NCI-H1417 treated with DMSO at 0.1 percent for 48 hours (cell line): Measurements from ENCODE around the gene IPP.
"Not testable (repeated sequence)": the region's sequence is repeated elsewhere in the genome, so short reads cannot be mapped to it uniquely, and the experiment has no call there.

Experiments used
- DNase-seq: peaks from one replicate; lab custom pipeline; 2025; lab: John Stamatoyannopoulos, UW

Gene IPP

GRCh38 chr1:45750298-45751038 lies at the start of gene IPP:
TSS of gene IPP (minus strand) at chr1:45750653. CDS start at chr1:45746411, 4,242 bp downstream.
- DNase-seq, result peak; percentile 92

- no peak for DNase-seq
Observed at GRCh38 chr1:45796946-45797345, 46.5 kb upstream of the IPP start.

GRCh38 chr1:45796381-45796780 lies 45.9 kb upstream of the IPP start:
- DNase-seq, result no peak

GRCh38 chr1:45793942-45794604 lies 43.6 kb upstream of the IPP start:
- DNase-seq, result no peak

GRCh38 chr1:45792744-45793143 lies 42.3 kb upstream of the IPP start:
- DNase-seq, result no peak

- DNase-seq, result no peak
Observed at GRCh38 chr1:45789601-45790000, 39.1 kb upstream of the IPP start.

DNA sequence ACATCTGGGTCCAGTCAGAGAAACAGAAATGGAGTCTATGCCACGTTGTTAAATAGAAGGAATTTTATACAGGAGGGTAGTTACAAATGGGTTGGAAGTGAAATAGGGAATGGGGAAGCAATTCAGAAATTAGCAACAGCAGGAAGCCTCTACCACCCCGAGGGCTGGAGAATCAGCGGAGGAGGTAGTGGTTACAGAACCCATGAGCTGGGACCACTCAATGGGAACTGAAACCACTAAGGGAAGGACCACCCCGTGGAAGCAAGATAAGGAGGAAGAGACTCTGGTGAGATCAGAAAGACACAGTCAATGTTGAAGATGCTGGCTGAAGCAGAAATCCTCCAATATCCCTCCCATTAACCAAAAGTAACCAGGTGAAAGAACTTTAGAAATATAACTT lies 37.5 kb upstream of the IPP start:
- no peak for DNase-seq

DNA sequence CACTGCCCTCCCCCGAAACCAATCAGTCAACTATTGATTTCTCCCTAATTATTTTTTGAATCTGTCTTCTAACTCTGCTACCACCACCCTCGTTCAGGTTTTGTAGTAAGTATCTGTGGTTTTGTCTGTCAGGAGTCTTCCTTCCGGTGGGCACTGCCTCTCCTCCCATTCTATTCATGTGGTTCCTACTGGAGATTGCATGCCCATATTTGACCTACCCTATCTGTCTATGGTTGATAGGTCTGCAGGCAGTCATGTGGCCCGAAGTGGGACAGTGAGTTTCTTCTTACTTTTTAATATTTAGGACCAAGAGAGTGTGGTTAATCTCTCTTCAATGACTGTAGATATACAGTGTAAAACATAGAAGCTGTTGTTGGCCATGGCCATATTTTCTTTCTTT lies 35.1 kb upstream of the IPP start:
- DNase-seq, result no peak

DNA sequence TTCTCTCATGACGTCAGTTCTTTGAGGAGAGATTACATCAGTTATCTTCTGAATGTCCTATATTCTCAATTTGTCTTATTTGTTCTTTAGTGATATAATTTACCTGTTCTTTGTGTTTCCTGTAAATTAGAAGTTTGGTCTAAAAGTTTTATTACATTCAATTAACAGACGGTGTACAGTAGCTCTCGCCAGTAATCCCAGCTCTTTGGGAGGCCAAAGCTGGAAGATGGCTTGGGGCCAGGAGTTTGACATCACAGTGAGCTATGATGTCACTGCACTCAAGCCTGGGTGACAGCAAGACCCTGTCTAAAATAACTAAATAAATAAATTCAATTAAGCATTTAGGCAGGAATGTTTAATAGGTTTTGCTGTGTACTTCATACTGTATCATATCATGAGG lies 25.3 kb upstream of the IPP start:
- no peak for DNase-seq

GRCh38 chr1:45772971-45773370 lies 22.5 kb upstream of the IPP start:
- DNase-seq, result no peak

DNA sequence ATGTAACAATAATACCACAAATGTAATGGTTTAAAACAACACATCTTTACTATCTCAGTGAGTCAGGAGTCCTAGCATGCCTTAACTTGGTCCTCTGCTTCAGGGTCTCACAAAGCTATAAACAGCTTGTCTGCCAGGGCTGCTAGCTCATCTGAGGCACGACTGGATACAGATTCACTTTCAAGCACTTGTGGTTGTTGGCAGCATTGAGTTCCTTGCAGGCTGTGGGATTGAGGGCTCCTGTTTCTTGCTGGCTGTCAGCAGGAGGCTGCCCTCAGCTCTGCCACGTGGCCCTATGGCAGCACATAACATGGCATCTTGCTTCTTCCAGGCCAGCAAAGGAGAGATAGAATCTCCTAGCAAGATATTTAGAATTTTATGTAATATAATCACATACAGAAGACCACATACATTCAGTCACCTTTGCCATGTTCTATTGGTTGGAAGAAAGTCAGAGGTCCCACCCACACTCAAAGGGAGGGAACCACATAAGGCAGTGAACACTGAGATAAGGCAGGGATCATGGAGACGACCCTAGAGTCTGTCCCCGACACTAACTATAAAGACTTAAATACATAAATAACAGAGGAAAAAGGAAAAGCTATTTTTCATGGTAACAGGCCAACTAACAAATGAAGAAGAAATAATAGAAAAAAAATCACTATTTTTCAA lies 18.9 kb upstream of the IPP start:
- no peak for DNase-seq

GRCh38 chr1:45767035-45767434 lies 16.6 kb upstream of the IPP start:
- no peak for DNase-seq

DNA sequence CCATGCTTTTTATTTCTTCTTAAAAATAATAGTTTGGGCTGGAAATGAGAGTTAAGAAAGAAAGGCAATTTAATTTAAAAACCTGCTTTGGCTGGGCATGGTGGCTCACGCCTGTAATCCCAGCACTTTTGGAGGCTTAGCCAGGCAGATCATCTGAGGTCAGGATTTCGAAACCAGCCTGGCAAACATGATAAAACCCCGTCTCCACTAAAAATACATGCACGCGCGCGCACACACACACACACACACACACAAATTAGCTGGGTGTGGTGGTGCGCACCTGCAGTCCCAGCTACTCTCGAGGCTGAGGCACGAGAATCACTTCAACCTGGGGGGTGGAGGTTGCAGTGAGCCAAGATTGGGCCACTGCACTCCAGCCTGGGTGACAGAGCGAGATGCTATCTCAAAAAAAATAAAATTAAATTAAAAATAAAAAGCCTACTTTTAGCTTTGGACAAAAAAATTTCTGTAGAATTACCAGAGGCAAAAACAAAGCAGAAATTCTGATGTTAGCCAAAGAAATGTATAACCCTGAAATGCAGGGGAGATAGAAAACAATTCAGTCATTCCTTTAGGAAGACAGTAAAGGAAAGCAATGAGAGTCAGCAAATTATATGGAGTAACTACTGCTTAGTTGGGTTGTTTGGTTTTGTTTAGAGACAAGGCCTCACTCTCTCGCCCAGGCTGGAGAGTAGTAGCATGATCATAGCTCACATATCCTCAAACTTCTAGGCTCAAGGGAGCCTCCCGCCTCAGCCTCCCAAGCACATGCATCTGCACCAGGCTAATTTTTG lies 15.7 kb upstream of the IPP start:
- DNase-seq, result no peak

DNA sequence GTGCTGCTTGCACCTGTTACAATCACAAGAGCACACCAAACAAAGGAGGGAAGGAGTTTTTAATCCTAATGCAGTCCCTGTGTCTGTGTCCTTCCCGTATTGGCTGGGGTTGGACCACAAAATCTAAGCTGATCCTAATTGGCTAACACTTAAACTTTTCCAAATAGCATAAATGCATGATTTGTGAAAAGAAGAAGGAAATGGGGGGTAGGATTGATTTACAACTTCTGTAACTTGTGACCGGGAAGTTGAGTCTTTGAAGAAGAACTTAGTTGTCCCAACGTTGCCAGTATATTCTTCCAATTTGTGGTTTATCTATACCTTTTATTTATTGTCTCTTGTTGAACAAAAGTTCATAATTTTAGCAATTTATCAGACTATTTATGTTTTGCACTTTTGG lies 11.8 kb upstream of the IPP start:
- DNase-seq, result no peak

DNA sequence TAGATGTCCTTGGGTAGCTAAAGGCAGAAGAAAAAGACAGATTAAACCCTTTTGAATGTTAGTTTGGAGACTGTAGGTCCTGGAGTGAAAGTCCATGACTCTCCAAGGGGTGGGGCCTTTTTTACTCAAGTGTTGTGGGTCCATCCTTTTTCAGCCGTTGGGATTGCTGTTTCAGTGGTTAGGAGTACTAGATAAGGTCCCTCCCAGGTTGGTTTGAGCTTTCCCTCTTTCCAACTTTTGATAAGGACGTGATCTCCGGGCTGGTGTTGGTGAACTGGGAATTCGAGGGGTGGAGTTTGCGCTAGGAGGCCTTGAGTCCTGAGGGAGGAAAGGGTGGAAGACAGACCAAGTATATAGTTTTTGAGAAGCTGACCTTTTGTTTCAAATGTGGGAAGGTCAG lies 5.2 kb upstream of the IPP start:
- DNase-seq, result no peak

DNA sequence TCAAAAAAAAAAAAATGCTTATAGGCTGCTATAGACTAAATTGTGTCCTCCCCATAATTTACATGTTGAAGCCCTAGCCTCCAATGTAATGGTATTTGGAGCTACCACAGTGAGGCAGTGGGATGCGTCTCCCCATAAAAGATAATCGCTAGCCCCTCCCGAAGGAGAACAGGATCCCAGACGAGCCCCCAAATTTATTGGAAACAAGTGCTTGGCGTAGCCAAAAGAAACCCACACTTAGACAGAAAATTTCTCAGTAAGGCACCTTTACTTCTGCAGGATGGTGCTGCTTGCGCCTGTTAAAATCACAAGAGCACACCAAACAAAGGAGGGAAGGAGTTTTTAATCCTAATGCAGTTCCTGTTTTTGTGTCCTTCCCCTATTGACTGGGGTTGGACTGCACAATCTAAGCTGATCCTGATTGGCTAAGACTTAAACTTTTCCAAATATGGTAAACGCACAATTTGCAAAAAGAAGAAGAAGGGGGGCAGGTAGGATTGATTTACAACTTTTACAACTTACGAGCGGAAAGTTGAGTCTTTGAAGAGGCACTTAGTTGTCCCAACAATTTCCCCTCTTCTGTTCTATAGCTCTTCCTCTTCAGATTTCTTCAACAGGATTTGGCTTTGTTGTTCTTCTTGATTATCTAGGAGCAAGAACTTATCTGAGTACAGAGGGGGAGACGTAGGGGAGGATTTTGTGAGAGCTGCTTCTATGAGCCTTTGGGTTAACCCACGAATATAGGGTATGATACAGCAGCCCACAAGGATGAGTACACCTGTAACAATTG lies 3.0 kb upstream of the IPP start:
- DNase-seq, result no peak

DNA sequence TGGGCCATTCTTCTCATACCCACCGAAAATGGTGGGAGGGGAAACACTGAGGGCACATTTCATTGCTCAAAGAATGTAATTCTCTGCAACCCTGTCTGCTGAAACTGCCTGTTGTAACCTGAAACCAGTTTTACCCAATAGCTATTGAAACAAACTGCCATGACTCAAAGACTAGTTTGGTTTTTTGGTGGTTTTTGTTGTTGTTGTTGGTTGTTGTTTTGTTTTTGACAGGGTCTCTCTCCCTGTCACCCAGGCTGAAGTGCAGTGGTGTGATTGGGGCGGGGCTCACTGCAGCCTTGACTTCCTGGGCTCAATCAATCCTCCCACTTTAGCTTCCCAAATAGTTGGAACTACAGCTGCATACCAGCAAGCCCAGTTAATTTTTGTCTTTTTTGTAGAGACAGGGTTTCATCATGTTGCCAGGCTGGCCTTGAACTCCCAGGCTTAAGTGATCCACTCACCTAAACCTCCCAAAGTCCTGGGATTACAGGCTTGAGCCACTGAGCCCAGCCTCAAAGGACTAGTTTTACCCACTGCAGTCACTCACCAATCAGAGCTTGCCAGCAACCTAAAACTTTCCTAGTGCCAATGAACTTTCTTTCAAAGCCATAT lies 2.1 kb upstream of the IPP start:
- DNase-seq, result no peak

DNA sequence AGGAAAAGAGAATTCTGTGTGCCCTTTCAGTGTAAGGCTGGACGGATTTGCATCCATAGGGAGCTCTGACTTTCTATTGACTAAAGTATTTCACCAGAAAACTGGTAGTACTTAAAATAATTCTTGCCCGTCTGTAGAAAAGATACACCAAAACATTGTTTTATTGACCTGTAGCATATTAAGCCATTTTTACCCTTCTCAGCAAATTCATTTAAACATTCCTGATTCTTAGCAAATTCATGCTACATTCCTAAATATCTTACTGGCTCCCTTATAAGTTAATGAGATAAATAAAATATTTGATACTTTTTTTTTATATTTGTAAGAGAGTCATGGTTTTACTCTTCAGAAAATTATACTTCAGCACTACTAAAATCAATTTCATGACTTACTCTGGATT lies 1.6 kb upstream of the IPP start:
- no peak for DNase-seq

DNA sequence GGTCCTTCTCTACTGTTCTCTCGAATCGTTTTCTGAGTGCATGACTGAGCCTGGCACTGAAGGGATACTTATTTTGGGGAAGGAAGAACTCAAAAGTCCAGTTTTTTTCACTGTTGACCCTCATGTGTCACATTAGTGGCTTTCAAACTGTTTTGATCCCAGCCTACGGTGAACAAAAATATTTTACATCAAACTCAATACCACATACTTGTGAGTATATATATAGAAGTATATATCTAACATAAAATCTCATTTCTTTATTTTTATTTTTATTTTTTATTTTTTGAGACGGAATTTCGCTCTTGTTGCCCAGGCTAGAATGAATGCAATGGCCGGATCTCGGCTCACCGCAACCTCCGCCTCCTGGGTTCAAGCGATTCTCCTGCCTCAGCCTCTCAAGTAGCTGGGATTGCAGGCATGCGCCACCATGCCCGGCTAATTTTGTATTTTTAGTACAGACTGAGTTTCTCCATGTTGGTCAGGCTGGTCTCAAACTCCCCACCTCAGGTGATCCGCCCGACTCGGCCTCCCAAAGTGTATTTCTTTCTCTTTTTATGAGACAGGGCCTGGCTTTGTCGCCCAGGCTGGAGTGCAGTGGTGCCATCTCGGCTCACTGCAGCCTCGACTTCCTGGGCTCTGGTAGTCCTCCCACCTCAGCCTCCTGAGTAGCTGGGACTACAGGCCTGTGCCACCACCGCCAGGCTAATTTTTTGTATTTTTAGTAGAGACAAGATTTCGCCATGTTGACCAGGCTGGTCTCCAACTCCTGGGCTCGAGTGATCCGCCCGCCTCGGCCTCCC lies 786 bp upstream of the IPP start:
- DNase-seq, result not testable (repeated sequence)

GRCh38 chr1:45746922-45747321 lies 3.5 kb downstream of the IPP start:
- no peak for DNase-seq
